GM19023 (cell line): ENCODE results near the gene NDUFS8.
A peak's percentile ranks its signal among the peaks of the same experiment; 100 is the strongest.

ENCODE experiments used
- ATAC-seq: cut with Tn5 transposase; IDR thresholded peaks from one replicate; pipeline ENCODE4 v1.9.1; 2021; ENCODE audit warnings: mild to moderate bottlenecking, moderate library complexity; ENCODE audit not compliant: unreplicated experiment

Gene NDUFS8

GRCh38 chr11:68035266-68035876 is 4.9 kb downstream of the NDUFS8 start:
- ATAC-seq, result no peak

- no peak for ATAC-seq
Observed at GRCh38 chr11:68036141-68036716, 5.7 kb downstream of the NDUFS8 start.

- no peak for ATAC-seq
Observed at GRCh38 chr11:68036717-68037239, 6.3 kb downstream of the NDUFS8 start.

GRCh38 chr11:68037411-68038225 is 7.1 kb downstream of the NDUFS8 start:
- ATAC-seq, result no peak

GRCh38 chr11:68038226-68038717 is 7.8 kb downstream of the NDUFS8 start:
- no peak for ATAC-seq

- peak; percentile 43 for ATAC-seq
Observed at GRCh38 chr11:68038718-68039525, 8.4 kb downstream of the NDUFS8 start, which contains the start of gene TCIRG1. Gene TCIRG1, plus strand, starts transcription at chr11:68039025. Its CDS starts 2,247 bp downstream, at chr11:68041272.

GRCh38 chr11:68039526-68040086 is 9.1 kb downstream of the NDUFS8 start:
- peak; percentile 2 for ATAC-seq

- ATAC-seq, result peak; percentile 49
Observed at GRCh38 chr11:68040101-68040956, 9.8 kb downstream of the NDUFS8 start.

- no peak for ATAC-seq
Observed at GRCh38 chr11:68040957-68041591, 10.6 kb downstream of the NDUFS8 start.

- no peak for ATAC-seq
Observed at GRCh38 chr11:68041617-68042218, 11.2 kb downstream of the NDUFS8 start.

GRCh38 chr11:68042219-68043028 is 11.9 kb downstream of the NDUFS8 start:
- ATAC-seq, result no peak

- no peak for ATAC-seq
Observed at GRCh38 chr11:68043029-68043348, 12.5 kb downstream of the NDUFS8 start.

- no peak for ATAC-seq
Observed at GRCh38 chr11:68043349-68044144, 13.1 kb downstream of the NDUFS8 start.

GRCh38 chr11:68044145-68044813 is 13.8 kb downstream of the NDUFS8 start:
- no peak for ATAC-seq

GRCh38 chr11:68044898-68045351 is 14.4 kb downstream of the NDUFS8 start:
- ATAC-seq, result no peak
